ENCODE measurements around the gene TBC1D16.

The TBC1D16 gene

GRCh38 chr17:79939755-79940458 is 95.8 kb downstream of the TBC1D16 start:
- no peak for TF ChIP-seq CTCF (conservative IDR thresholded peaks at IDR 0.05; ENCODE audit: control insufficient read depth, insufficient read depth, low read depth, low read length)
- H3K4me3 ChIP-seq (ENCODE audit: control insufficient read depth, low read depth, low read length), result no peak overlapping the region
- DNase-seq (ENCODE audit: low read depth), result no peak

- no peak for DNase-seq (ENCODE audit: low read depth)
- no peak overlapping the region for H3K4me3 ChIP-seq (ENCODE audit: control insufficient read depth, low read depth, low read length)
- TF ChIP-seq CTCF (conservative IDR thresholded peaks at IDR 0.05; ENCODE audit: control insufficient read depth, insufficient read depth, low read depth, low read length), result no peak
These were observed 96.6 kb downstream of the TBC1D16 start for GRCh38 chr17:79939094-79939435.

- H3K4me3 ChIP-seq (ENCODE audit: control insufficient read depth, low read depth, low read length), result no peak overlapping the region
- no peak for TF ChIP-seq CTCF (conservative IDR thresholded peaks at IDR 0.05; ENCODE audit: control insufficient read depth, insufficient read depth, low read depth, low read length)
- no peak for DNase-seq (ENCODE audit: low read depth)
These were observed 97.2 kb downstream of the TBC1D16 start for GRCh38 chr17:79938336-79939093.

- no peak for TF ChIP-seq CTCF (conservative IDR thresholded peaks at IDR 0.05; ENCODE audit: control insufficient read depth, insufficient read depth, low read depth, low read length)
- no peak for DNase-seq (ENCODE audit: low read depth)
- no peak overlapping the region for H3K4me3 ChIP-seq (ENCODE audit: control insufficient read depth, low read depth, low read length)
These were observed 98.0 kb downstream of the TBC1D16 start for GRCh38 chr17:79937391-79938335.

GRCh38 chr17:79936641-79937381 is 98.9 kb downstream of the TBC1D16 start:
- no peak for TF ChIP-seq CTCF (conservative IDR thresholded peaks at IDR 0.05; ENCODE audit: control insufficient read depth, insufficient read depth, low read depth, low read length)
- no peak overlapping the region for H3K4me3 ChIP-seq (ENCODE audit: control insufficient read depth, low read depth, low read length)
- no peak for DNase-seq (ENCODE audit: low read depth)

GRCh38 chr17:79936050-79936449 is 99.6 kb downstream of the TBC1D16 start:
- no peak overlapping the region for H3K4me3 ChIP-seq (ENCODE audit: control insufficient read depth, low read depth, low read length)
- DNase-seq (ENCODE audit: low read depth), result no peak
- no peak for TF ChIP-seq CTCF (conservative IDR thresholded peaks at IDR 0.05; ENCODE audit: control insufficient read depth, insufficient read depth, low read depth, low read length)

Data from fibroblast of mammary gland (primary cell).